GM12873 (cell line): ENCODE measurements around the gene CCDC192.

Experiments used
- CTCF ChIP-seq: IDR thresholded peaks from 2 replicates; pipeline ENCODE4 v1.5.1; 2012; ENCODE audit warnings: low read depth, mild to moderate bottlenecking, moderate library complexity, low read length, control low read depth; ENCODE audit not compliant: insufficient read depth; ENCODE audit errors: missing control alignments

CCDC192 gene

GRCh38 chr5:127821896-127822295 is 118.7 kb downstream of the CCDC192 start:
- TF ChIP-seq CTCF: no peak

GRCh38 chr5:127824126-127824525 is 120.9 kb downstream of the CCDC192 start:
- TF ChIP-seq CTCF: no peak

- no peak for TF ChIP-seq CTCF
Measured at GRCh38 chr5:127826011-127826410, 122.8 kb downstream of the CCDC192 start.

GRCh38 chr5:127827451-127827850 is 124.3 kb downstream of the CCDC192 start:
- TF ChIP-seq CTCF: no peak

GRCh38 chr5:127830157-127830556 is 127.0 kb downstream of the CCDC192 start:
- TF ChIP-seq CTCF: no peak

GRCh38 chr5:127830829-127831598 is 127.8 kb downstream of the CCDC192 start:
- no peak for TF ChIP-seq CTCF

- TF ChIP-seq CTCF: no peak
Measured at GRCh38 chr5:127832067-127832466, 128.9 kb downstream of the CCDC192 start.

GRCh38 chr5:127834094-127834531 is 130.9 kb downstream of the CCDC192 start:
- TF ChIP-seq CTCF: no peak
